Measurements from ENCODE around the gene CYP26C1.
"Not testable (repeated sequence)": the region's sequence is repeated elsewhere in the genome, so short reads cannot be mapped to it uniquely, and the experiment has no call there.

CYP26C1 gene

DNA sequence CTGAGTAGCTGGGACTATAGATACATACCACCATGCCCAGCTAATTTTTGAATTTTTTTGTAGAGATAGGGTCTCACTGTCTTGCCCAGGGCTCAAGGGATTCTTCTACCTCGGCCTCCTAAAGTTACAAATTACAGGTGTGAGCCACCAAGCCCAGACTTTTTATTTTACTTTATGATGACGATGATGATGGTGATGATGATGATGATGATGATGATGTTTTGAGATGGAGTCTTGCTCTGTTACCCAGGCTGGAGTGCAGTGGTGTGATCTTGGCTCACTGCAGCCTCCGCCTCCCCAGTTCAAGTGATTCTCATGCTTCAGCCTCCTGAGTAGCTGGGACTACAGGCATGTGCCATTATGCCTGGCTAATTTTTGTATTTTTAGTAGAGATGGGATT is 40.5 kb downstream of the CYP26C1 start:
- not testable (repeated sequence) for H3K36me3 ChIP-seq (ENCODE audit: insufficient read depth, low read length); H3K9me3 ChIP-seq (ENCODE audit: low read length); H3K27me3 ChIP-seq (ENCODE audit: control insufficient read depth in 1 of 2, insufficient read depth in 2 of 2, low read length in 2 of 2); H3K4me1 ChIP-seq (ENCODE audit: insufficient read depth, low read length); H3K27ac ChIP-seq (ENCODE audit: low read depth, low read length); H3K4me3 ChIP-seq (ENCODE audit: low read depth in 1 of 2, low read length in 2 of 2); H3K9ac ChIP-seq (ENCODE audit: low read length)

- Histone ChIP-seq H3K9ac (ENCODE audit: low read length) (no peak overlapping the region), H3K9me3 (ENCODE audit: low read length) (no peaks in the 10 kb centered on the region), H3K4me1 (ENCODE audit: insufficient read depth, low read length) (no peaks in the 10 kb centered on the region), H3K36me3 (ENCODE audit: insufficient read depth, low read length) (no peaks in the 10 kb centered on the region), H3K27me3 (ENCODE audit: control insufficient read depth in 1 of 2, insufficient read depth in 2 of 2, low read length in 2 of 2) (no peaks in the 10 kb centered on the region), H3K27ac (ENCODE audit: low read depth, low read length) (no peak overlapping the region), H3K4me3 (ENCODE audit: low read depth in 1 of 2, low read length in 2 of 2) (no peak overlapping the region)
These were observed 43.4 kb downstream of the CYP26C1 start for GRCh38 chr10:93103953-93104352.

DNA sequence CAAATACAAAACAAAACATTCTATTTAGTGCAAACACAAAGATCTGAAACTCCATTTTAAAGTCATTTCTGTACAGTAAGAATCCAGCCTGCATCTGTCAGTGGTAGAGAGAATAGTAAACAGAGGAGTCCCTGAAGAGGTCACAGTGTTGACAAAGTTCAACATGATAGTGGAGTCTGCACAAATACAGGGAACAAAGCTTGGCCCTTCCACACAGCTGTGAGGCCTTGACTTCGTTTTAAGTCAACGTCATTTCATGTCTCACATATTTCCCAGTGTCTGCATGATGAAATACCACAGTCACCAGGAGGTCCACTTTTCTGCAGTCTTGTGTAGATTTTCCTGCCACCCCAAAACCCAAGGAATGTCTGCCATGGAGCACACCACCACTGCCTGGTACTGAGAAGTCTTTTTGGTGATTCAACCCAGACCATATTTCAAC is 46.1 kb downstream of the CYP26C1 start:
- no peak overlapping the region for H3K27ac ChIP-seq (ENCODE audit: low read depth, low read length)
- no peaks in the 10 kb centered on the region for H3K9me3 ChIP-seq (ENCODE audit: low read length)
- no peaks in the 10 kb centered on the region for H3K27me3 ChIP-seq (ENCODE audit: control insufficient read depth in 1 of 2, insufficient read depth in 2 of 2, low read length in 2 of 2)
- no peak overlapping the region for H3K9ac ChIP-seq (ENCODE audit: low read length)
- H3K36me3 ChIP-seq (ENCODE audit: insufficient read depth, low read length) = no peaks in the 10 kb centered on the region
- H3K4me3 ChIP-seq (ENCODE audit: low read depth in 1 of 2, low read length in 2 of 2) = no peak overlapping the region
- H3K4me1 ChIP-seq (ENCODE audit: insufficient read depth, low read length) = no peaks in the 10 kb centered on the region

DNA sequence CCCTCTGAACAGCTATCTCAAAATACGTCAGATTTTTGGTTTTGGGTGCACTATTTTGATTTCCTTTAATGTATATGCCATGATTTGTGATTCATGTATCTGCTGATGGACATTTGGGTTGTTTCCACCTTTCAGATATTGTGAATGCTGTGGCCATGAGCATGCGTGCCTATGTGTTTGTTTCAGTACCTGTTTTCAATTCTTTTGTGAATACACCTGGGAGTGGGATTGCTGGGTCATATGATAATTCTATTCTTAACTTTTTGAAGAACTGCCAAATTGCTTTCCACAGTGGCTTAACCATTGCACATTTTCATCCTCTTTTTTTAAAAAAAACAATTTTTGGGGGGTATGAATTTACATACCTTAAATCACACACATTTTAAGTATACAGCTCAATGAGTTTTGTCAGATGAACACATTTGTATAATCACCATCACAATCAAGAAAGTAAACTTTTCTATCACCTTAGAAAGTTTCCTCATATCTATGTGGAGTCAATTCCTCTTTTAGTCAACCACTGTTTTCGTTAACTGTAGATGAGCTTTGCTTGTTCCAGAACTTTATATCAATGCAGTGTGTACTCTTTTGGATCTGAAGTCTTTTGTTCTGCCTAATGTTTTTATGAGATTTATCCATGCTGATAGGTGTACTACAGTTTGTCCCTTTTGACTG is 50.0 kb downstream of the CYP26C1 start:
- no peaks in the 10 kb centered on the region for H3K36me3 ChIP-seq (ENCODE audit: insufficient read depth, low read length)
- H3K27me3 ChIP-seq (ENCODE audit: control insufficient read depth in 1 of 2, insufficient read depth in 2 of 2, low read length in 2 of 2) = no peaks in the 10 kb centered on the region
- H3K9me3 ChIP-seq (ENCODE audit: low read length) = no peaks in the 10 kb centered on the region
- H3K4me3 ChIP-seq (ENCODE audit: low read depth in 1 of 2, low read length in 2 of 2) = no peak overlapping the region
- no peaks in the 10 kb centered on the region for H3K4me1 ChIP-seq (ENCODE audit: insufficient read depth, low read length)
- H3K9ac ChIP-seq (ENCODE audit: low read length) = no peak overlapping the region
- no peak overlapping the region for H3K27ac ChIP-seq (ENCODE audit: low read depth, low read length)

- no peak overlapping the region for H3K9ac ChIP-seq (ENCODE audit: low read length)
- H3K27ac ChIP-seq (ENCODE audit: low read depth, low read length) = no peak overlapping the region
- no peaks in the 10 kb centered on the region for H3K4me1 ChIP-seq (ENCODE audit: insufficient read depth, low read length)
- H3K36me3 ChIP-seq (ENCODE audit: insufficient read depth, low read length) = no peaks in the 10 kb centered on the region
- H3K9me3 ChIP-seq (ENCODE audit: low read length) = no peaks in the 10 kb centered on the region
- no peak overlapping the region for H3K4me3 ChIP-seq (ENCODE audit: low read depth in 1 of 2, low read length in 2 of 2)
- H3K27me3 ChIP-seq (ENCODE audit: control insufficient read depth in 1 of 2, insufficient read depth in 2 of 2, low read length in 2 of 2) = no peaks in the 10 kb centered on the region
These were observed 52.4 kb downstream of the CYP26C1 start for GRCh38 chr10:93113042-93113441.

DNA sequence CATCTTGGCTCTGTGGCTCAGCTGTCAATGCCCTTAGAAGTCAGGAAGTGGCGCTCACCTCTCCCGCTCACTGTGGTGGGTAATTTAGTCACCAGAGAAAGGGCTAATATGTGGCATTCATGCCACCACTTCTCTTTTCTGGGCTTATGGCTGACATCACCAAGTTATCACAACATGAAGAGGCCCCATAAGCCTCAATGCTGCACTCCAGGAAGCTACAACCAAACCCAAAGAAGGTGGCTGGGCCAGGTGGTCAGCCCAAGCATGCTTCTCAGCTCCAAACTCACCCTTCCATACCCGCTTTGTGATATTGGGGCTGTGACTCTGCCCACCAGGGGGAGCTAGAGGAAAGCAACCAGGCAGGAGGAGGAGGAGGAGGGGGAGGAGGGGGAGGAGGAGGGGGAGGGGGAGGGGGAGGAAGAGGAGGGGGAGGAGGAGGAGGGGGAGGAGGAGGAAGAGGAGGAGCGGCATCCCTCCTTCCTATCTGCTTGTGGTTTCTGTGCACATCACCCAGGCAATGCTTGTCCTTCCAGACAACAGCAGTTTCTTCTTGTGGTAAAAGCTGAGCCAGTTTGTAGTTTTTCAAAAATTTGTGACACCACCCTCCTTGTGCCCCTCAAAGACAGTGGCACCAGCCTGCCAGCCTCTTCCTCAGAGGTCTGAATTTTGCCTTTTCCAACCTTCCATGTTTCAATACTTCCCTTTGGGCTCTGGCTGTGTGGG is 55.2 kb downstream of the CYP26C1 start:
- Histone ChIP-seq H3K9ac (ENCODE audit: low read length) (no peak overlapping the region), H3K9me3 (ENCODE audit: low read length) (no peaks in the 10 kb centered on the region), H3K4me1 (ENCODE audit: insufficient read depth, low read length) (no peaks in the 10 kb centered on the region), H3K36me3 (ENCODE audit: insufficient read depth, low read length) (no peaks in the 10 kb centered on the region), H3K4me3 (ENCODE audit: low read depth in 1 of 2, low read length in 2 of 2) (no peak overlapping the region), H3K27ac (ENCODE audit: low read depth, low read length) (no peak overlapping the region), H3K27me3 (ENCODE audit: control insufficient read depth in 1 of 2, insufficient read depth in 2 of 2, low read length in 2 of 2) (no peaks in the 10 kb centered on the region)

Data from muscle layer of colon (tissue), 2 donors.